ENCODE measurements around the gene IQGAP1.

- TF ChIP-seq CTCF (IDR thresholded peaks at IDR 0.05) = no peak
- no peak for TF ChIP-seq EP300 (IDR thresholded peaks at IDR 0.05)
- TF ChIP-seq POLR2AphosphoS5 (IDR thresholded peaks at IDR 0.05) = peak in 2 of 3 donors; percentile 81 to 92
Measured at GRCh38 chr15:90352107-90352893, 35.7 kb upstream of the IQGAP1 start, which contains the start of gene ZNF774.
